Liver (tissue), 9 donors: ENCODE measurements around the gene SYNJ1. TPM values are rescaled to one million over a fixed set of nuclear protein-coding genes. Genes with fewer than 3 reads are reported as not detected.

Experiments used
- DNase-seq: peaks from one replicate; pipeline ENCODE4 v3.0.0-alpha.2; 2017; ENCODE audit warnings: low spot score
- H3K27ac ChIP-seq, 2 donors: one replicate each; pipeline ENCODE4 v1.7.0; 2013; ENCODE audit warnings: inconsistent platforms in 2 of 2, low read length in 2 of 2, control low read depth in 1 of 2, low read depth in 1 of 2, mild to moderate bottlenecking in 1 of 2
- H3K27me3 ChIP-seq, 4 donors: one replicate each; pipeline versions ENCODE4 v1.6.1 to v1.7.0; 2013; ENCODE audit warnings: low read length in 3 of 4, inconsistent platforms in 1 of 4, mild to moderate bottlenecking in 1 of 4, moderate library complexity in 1 of 4; ENCODE audit not compliant: control insufficient read depth in 4 of 4, insufficient read depth in 4 of 4
- H3K36me3 ChIP-seq, 4 donors: one replicate each; pipeline versions ENCODE4 v1.6.1 to v1.7.0; 2013; ENCODE audit warnings: low read length in 3 of 4, mild to moderate bottlenecking in 3 of 4, low read depth in 1 of 4, moderate library complexity in 1 of 4; ENCODE audit not compliant: control insufficient read depth in 4 of 4, insufficient read depth in 3 of 4
- H3K4me1 ChIP-seq, 4 donors: one replicate each; pipeline versions ENCODE4 v1.6.1 to v1.7.0; 2013; ENCODE audit warnings: low read length in 3 of 4, mild to moderate bottlenecking in 3 of 4, moderate library complexity in 1 of 4; ENCODE audit not compliant: control insufficient read depth in 4 of 4, insufficient read depth in 4 of 4
- H3K4me3 ChIP-seq, 3 donors: one replicate each; pipeline versions ENCODE4 v1.6.1 to v1.7.0; 2013; ENCODE audit warnings: low read length in 3 of 3, control low read depth in 1 of 3, low read depth in 1 of 3, mild to moderate bottlenecking in 1 of 3
- H3K9ac ChIP-seq, 2 donors: one replicate each; pipeline ENCODE4 v1.7.0; 2013; ENCODE audit warnings: low read length in 2 of 2, mild to moderate bottlenecking in 2 of 2, moderate library complexity in 2 of 2, control low read depth in 1 of 2, low read depth in 1 of 2
- H3K9me3 ChIP-seq, 4 donors: one replicate each; pipeline versions ENCODE4 v1.6.1 to v1.7.0; 2013; ENCODE audit warnings: low read length in 3 of 4; ENCODE audit not compliant: control insufficient read depth in 4 of 4
- CTCF ChIP-seq: fragments of 150-350 bp; IDR thresholded peaks from 2 replicates; pipeline ENCODE4 v1.5.1; 2017; ENCODE audit warnings: improper control_type of control experiment, low read depth, low read length; ENCODE audit not compliant: missing input control
- EGR1 ChIP-seq, 2 donors: IDR thresholded peaks; 2 replicates each; pipeline ENCODE4 v1.6.1; 2016 to 2018; ENCODE audit warnings: antibody characterized with exemption in 2 of 2, low read depth in 2 of 2
- FOXA1 ChIP-seq: IDR thresholded peaks from 2 replicates; pipeline ENCODE4 v1.6.1; 2016; ENCODE audit warnings: antibody characterized with exemption
- FOXA2 ChIP-seq: IDR thresholded peaks from 2 replicates; pipeline ENCODE4 v1.6.1; 2016; ENCODE audit warnings: antibody characterized with exemption
- GABPA ChIP-seq, 2 donors: IDR thresholded peaks in 1 of 2; conservative IDR thresholded peaks in 1 of 2; 2 replicates each; pipeline ENCODE4 v1.6.1; 2016; ENCODE audit warnings: antibody characterized with exemption in 2 of 2, mild to moderate bottlenecking in 1 of 2, moderate library complexity in 1 of 2
- HNF4A ChIP-seq, 2 donors: conservative IDR thresholded peaks; 2 replicates each; pipeline ENCODE4 v1.6.1; 2016; ENCODE audit warnings: antibody characterized with exemption in 2 of 2, mild to moderate bottlenecking in 2 of 2
- HNF4G ChIP-seq: IDR thresholded peaks from 2 replicates; pipeline ENCODE4 v1.6.1; 2016; ENCODE audit warnings: antibody characterized with exemption
- JUND ChIP-seq, 2 donors: IDR thresholded peaks; 2 replicates each; pipeline ENCODE4 v1.6.1; 2016; ENCODE audit warnings: antibody characterized with exemption in 2 of 2
- NR2F2 ChIP-seq: IDR thresholded peaks from 2 replicates; pipeline ENCODE4 v1.6.1; 2016; ENCODE audit warnings: antibody characterized with exemption
- RAD21 ChIP-seq, 2 donors: IDR thresholded peaks; 2 replicates each; pipeline ENCODE4 v1.6.1; 2016; ENCODE audit warnings: antibody characterized with exemption in 2 of 2, mild to moderate bottlenecking in 2 of 2
- RXRA ChIP-seq, 2 donors: IDR thresholded peaks; 2 replicates each; pipeline ENCODE4 v1.6.1; 2017 to 2018; ENCODE audit warnings: antibody characterized with exemption in 2 of 2, mild to moderate bottlenecking in 1 of 2
- SP1 ChIP-seq: IDR thresholded peaks from 2 replicates; pipeline ENCODE4 v1.6.1; 2018; ENCODE audit warnings: antibody characterized with exemption, mild to moderate bottlenecking
- TAF1 ChIP-seq: conservative IDR thresholded peaks from 2 replicates; pipeline ENCODE4 v1.6.1; 2016; ENCODE audit warnings: antibody characterized with exemption, mild to moderate bottlenecking
- YY1 ChIP-seq: IDR thresholded peaks from 2 replicates; pipeline ENCODE4 v1.6.1; 2016; ENCODE audit warnings: antibody characterized with exemption, mild to moderate bottlenecking
- WGBS: extraction: QIAGEN DNeasy Blood & Tissue Kit; methylation state at CpG from one replicate; pipeline ENCODE4 v1.1.7; 2013; 5-methylcytosine and 5-hydroxymethylcytosine counted together
- polyA plus RNA-seq, 2 donors: library from polyadenylated mRNA; stranded (reverse) in 1 of 2; unstranded in 1 of 2; fragments of 200-250 nt in 1 of 2; fragments of >200 nt in 1 of 2; fragmentation: Nextera tagmentation in 1 of 2; extraction: Ambion mirVana in 1 of 2; gene quantifications; one replicate each; pipeline versions ENCODE4 v1.2.1 to v1.2.3, GENCODE V29; 2013 to 2015
- total RNA-seq, 2 donors: library from RNA; depleted of rRNA; stranded (reverse); fragments of >200 nt; gene quantifications; one replicate each; pipeline ENCODE4 v1.2.3, GENCODE V29; 2014
- TF ChIP-seq, protein P1 (sequence below): IDR thresholded peaks from 2 replicates; pipeline ENCODE4 v1.6.1; 2016; ENCODE audit warnings: antibody characterized with exemption, mild to moderate bottlenecking
- TF ChIP-seq, protein P2 (sequence below): IDR thresholded peaks from 2 replicates; pipeline ENCODE4 v1.6.1; 2016; ENCODE audit warnings: antibody characterized with exemption
- TF ChIP-seq, protein P3 (sequence below): IDR thresholded peaks from 2 replicates; pipeline ENCODE4 v1.6.1; 2016; ENCODE audit warnings: antibody characterized with exemption
- TF ChIP-seq, protein P4 (sequence below): IDR thresholded peaks from 2 replicates; pipeline ENCODE4 v1.6.1; 2016; ENCODE audit warnings: antibody characterized with exemption
- donor health status: healthy.
- donor health status: healthy.
- donor health status: healthy.
- donor health status: healthy.
- donor health status: healthy.

Gene SYNJ1
- total and polyA plus RNA-seq, 4 donors, result 2.5 to 7.2 (median 5.0) TPM

- WGBS, result 91% methylated on average over 4 of the region's 4 CpGs
- H3K9ac ChIP-seq, result no peak overlapping the region
- no peaks in the 10 kb centered on the region for H3K36me3 ChIP-seq
- no peak for TF ChIP-seq FOXA2
- TF ChIP-seq RXRA (IDR thresholded peaks at IDR 0.05), result no peak
- no peak for TF ChIP-seq RAD21 (IDR thresholded peaks at IDR 0.05)
- no peak for TF ChIP-seq CTCF
- no peak for TF ChIP-seq YY1
- no peak for TF ChIP-seq HNF4A (conservative IDR thresholded peaks at IDR 0.05)
- TF ChIP-seq, protein P1, sequence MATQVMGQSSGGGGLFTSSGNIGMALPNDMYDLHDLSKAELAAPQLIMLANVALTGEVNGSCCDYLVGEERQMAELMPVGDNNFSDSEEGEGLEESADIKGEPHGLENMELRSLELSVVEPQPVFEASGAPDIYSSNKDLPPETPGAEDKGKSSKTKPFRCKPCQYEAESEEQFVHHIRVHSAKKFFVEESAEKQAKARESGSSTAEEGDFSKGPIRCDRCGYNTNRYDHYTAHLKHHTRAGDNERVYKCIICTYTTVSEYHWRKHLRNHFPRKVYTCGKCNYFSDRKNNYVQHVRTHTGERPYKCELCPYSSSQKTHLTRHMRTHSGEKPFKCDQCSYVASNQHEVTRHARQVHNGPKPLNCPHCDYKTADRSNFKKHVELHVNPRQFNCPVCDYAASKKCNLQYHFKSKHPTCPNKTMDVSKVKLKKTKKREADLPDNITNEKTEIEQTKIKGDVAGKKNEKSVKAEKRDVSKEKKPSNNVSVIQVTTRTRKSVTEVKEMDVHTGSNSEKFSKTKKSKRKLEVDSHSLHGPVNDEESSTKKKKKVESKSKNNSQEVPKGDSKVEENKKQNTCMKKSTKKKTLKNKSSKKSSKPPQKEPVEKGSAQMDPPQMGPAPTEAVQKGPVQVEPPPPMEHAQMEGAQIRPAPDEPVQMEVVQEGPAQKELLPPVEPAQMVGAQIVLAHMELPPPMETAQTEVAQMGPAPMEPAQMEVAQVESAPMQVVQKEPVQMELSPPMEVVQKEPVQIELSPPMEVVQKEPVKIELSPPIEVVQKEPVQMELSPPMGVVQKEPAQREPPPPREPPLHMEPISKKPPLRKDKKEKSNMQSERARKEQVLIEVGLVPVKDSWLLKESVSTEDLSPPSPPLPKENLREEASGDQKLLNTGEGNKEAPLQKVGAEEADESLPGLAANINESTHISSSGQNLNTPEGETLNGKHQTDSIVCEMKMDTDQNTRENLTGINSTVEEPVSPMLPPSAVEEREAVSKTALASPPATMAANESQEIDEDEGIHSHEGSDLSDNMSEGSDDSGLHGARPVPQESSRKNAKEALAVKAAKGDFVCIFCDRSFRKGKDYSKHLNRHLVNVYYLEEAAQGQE, result no peak
- TF ChIP-seq, protein P2, sequence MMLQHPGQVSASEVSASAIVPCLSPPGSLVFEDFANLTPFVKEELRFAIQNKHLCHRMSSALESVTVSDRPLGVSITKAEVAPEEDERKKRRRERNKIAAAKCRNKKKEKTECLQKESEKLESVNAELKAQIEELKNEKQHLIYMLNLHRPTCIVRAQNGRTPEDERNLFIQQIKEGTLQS, result no peak
- TF ChIP-seq EGR1 (IDR thresholded peaks at IDR 0.05; ENCODE audit: low read depth in 2 of 2), result no peak
- no peak for TF ChIP-seq JUND (IDR thresholded peaks at IDR 0.05)
- no peak for TF ChIP-seq HNF4G
- no peak for TF ChIP-seq GABPA (IDR thresholded peaks at IDR 0.05 in 1 of 2, conservative IDR thresholded peaks at IDR 0.05 in 1 of 2)
- TF ChIP-seq, protein P3, sequence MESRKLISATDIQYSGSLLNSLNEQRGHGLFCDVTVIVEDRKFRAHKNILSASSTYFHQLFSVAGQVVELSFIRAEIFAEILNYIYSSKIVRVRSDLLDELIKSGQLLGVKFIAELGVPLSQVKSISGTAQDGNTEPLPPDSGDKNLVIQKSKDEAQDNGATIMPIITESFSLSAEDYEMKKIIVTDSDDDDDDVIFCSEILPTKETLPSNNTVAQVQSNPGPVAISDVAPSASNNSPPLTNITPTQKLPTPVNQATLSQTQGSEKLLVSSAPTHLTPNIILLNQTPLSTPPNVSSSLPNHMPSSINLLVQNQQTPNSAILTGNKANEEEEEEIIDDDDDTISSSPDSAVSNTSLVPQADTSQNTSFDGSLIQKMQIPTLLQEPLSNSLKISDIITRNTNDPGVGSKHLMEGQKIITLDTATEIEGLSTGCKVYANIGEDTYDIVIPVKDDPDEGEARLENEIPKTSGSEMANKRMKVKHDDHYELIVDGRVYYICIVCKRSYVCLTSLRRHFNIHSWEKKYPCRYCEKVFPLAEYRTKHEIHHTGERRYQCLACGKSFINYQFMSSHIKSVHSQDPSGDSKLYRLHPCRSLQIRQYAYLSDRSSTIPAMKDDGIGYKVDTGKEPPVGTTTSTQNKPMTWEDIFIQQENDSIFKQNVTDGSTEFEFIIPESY, result no peak
- no peak for TF ChIP-seq TAF1
- no peak for TF ChIP-seq FOXA1
- TF ChIP-seq SP1, result no peak
- TF ChIP-seq NR2F2, result no peak
- TF ChIP-seq, protein P4, sequence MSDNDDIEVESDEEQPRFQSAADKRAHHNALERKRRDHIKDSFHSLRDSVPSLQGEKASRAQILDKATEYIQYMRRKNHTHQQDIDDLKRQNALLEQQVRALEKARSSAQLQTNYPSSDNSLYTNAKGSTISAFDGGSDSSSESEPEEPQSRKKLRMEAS, result no peak
- no peak overlapping the region for H3K27ac ChIP-seq
- no peaks in the 10 kb centered on the region for H3K9me3 ChIP-seq
- no peak overlapping the region for H3K4me3 ChIP-seq
- H3K4me1 ChIP-seq, result peaks cover 7 to 35% (median 27%) of the 10 kb centered on the region in 4 donors
- no peak for DNase-seq
- H3K27me3 ChIP-seq, result no peaks in the 10 kb centered on the region
Observed at GRCh38 chr21:32590130-32590529, 137.7 kb downstream of the SYNJ1 start.
